Activated effector memory CD4-positive, alpha-beta T cell treated with Interleukin-2 at 50 U/mL for 16 hours (primary cell): ENCODE results near the gene SLC35F3.

Experiments
- DNase-seq: peaks from one replicate; pipeline ENCODE4 v3.0.0-alpha.2; 2020

SLC35F3 gene

GRCh38 chr1:233975486-233975885 lies 71.0 kb downstream of the SLC35F3 start:
- DNase-seq: no peak

- no peak for DNase-seq
Observed at GRCh38 chr1:233981042-233981675, 76.7 kb downstream of the SLC35F3 start.

DNA sequence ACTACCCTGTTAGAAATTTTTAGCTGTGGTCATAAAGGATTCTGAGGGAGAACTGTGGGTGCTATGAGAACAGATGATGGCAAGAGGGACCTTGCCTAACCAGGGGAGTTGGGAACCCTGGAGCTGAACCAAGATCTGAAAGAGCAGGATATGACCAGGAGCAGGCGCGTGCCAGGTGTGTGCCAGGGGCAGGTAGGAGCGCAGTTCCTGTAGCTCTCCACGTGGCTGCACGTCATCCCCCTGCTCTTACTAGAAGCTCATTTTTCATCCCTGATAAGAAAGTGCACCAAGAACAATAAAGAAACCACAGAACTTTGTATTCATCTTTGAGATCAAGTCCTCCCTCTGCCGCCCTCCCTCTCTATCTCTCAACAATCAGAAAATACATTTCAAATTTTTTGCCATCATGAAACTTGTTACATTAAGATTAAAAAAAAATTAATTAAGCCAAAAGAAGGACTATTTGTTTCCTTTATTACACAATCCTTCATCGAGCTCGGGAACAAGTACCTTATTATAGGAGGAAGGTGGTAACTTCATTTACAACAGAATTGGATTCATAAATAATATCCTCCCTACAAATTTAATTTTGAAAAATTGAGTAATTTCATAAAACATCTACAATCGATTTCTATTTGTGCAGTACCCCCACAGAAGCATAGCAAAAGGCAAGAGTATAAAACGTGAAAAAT lies 78.5 kb downstream of the SLC35F3 start:
- no peak for DNase-seq

- no peak for DNase-seq
Observed at GRCh38 chr1:233983811-233984210, 79.3 kb downstream of the SLC35F3 start.

DNA sequence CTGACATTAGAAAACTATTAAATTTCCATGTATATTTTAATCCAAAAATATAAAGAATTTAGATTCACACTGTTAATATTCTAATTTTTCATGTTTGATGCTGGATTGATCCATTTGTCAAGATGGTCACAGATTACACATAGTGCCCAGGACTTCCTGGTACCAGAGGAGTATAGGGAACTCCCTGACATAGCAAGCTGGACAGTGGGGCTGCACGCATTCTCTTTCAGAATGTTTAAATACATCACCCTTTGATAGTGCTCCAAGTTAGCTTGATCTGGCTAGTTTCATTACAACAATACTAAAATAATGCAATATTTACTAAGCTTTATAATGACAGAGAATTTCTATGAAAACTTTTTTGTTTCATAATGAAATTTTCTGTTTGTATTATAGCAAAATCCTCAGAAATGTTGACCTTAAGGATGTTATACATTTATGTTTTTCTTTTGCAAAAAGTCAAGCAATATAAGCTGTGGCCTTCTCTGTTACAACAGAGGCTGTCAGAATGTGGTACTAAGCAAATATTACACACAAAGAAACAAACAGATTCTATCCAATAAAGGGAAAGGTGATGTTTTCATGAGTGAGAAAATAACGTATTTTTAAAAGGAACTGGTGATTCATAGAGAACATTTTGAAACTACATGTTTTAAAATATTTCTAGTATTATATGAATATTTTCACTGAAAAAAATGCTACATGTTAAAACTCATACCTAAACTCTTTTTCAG lies 84.7 kb downstream of the SLC35F3 start:
- DNase-seq: no peak

GRCh38 chr1:233990486-233990885 lies 86.0 kb downstream of the SLC35F3 start:
- DNase-seq: no peak

- no peak for DNase-seq
Observed at GRCh38 chr1:233993651-233994050, 89.2 kb downstream of the SLC35F3 start.

- DNase-seq: no peak
Observed at GRCh38 chr1:233994112-233994511, 89.6 kb downstream of the SLC35F3 start.

- no peak for DNase-seq
Observed at GRCh38 chr1:233998456-233998855, 94.0 kb downstream of the SLC35F3 start.

DNA sequence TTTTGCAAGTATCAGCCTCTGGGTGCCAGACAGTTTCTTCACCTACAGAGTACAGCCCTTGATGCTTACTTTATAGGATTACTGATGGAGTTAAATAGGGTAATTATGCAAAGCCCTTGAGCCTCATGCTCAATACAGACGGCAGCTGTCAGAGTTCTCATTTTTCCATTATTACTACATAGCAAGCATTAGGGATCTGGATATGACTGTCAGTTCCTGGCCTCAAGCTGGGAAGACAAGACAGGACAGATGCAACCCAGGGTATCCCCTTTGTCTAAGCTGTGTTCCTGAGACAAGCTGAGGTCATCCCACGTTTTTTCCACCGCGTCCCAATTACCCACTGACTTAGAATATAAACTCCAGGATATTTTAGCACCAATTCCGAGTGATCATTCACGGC lies 94.4 kb downstream of the SLC35F3 start:
- no peak for DNase-seq

DNA sequence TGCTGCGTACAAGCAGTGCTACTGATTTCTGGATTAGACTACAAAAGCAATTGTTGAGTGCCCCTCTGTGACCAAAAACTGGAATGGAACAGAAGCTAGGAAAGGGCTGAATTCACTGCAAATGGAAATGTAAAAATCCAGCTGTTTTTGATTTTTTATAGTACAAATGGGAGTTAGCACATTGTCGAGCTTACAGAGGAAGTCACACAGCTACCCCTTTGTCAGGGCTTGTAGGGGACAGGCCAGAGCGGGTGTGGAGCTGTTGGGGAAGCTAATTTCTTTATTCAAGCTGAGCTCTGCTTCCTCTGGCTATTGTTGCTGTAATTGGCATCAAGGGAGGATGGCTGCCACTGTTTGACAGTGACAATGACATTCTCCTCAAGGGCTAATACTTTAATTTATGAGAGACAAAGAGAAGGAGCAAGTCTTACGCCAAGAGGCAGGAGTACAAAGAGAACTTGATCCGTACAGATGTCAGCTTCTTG lies 96.1 kb downstream of the SLC35F3 start:
- no peak for DNase-seq

DNA sequence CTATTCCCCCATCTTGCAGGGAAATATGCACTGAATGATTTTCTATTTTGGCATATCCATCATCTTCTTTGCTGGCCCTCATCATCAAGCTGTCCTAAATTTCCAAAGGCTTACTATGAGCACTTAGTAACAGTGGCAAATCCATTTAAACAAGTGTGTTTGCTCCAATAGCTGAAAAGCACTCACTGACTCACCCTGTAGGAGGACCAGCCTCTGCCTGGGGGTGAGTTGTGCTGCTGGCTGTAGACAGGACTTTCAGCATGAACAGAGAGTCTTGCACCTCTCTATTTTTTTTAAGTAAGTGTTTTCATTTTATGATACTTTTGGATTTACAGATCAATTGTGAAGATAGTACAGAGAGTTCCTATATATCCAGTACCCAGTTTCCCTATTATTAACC lies 97.3 kb downstream of the SLC35F3 start:
- no peak for DNase-seq

DNA sequence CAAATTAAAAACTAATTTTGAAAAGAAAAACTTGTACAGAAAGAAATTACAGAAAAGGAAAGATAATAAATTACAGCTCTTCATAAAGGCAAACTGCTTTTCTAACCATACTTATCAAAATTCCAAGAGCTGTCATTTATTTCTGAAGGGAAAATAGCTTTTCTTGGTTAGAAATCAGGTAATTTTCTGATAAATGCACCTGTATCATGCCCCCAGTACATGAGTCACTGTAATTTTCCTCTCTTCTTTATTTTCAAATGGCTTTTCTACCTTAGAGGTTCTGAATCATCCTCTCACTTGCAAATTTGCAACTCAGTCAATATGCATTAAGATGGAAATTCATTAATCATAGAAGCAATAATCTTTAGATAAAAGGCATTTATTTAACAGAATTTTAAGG lies 100.1 kb downstream of the SLC35F3 start:
- DNase-seq: no peak

DNA sequence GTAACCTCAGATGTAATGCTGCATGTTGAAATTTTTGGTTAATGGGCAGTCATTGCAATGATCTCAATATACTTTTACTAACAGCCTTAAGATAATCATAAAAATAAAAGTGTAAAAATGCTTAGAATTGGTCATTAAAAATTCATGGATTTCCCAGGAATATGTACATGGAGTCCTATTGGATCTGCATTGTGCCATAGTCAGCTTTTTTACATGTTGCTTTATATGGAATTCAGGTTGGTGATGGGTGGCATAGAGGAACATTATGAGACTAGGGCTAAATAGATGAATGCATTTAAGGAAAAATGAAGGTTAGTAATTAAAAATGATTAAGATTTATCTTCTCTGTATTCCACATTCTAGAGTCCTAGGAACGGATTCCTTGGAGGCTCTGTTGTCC lies 103.2 kb downstream of the SLC35F3 start:
- DNase-seq: no peak

GRCh38 chr1:234008591-234008990 lies 104.1 kb downstream of the SLC35F3 start:
- no peak for DNase-seq

- no peak for DNase-seq
Observed at GRCh38 chr1:234009668-234010067, 105.2 kb downstream of the SLC35F3 start.

- no peak for DNase-seq
Observed at GRCh38 chr1:234014208-234014607, 109.7 kb downstream of the SLC35F3 start.

- no peak for DNase-seq
Observed at GRCh38 chr1:234018816-234019215, 114.3 kb downstream of the SLC35F3 start.

GRCh38 chr1:234019387-234019786 lies 114.9 kb downstream of the SLC35F3 start:
- DNase-seq: no peak

DNA sequence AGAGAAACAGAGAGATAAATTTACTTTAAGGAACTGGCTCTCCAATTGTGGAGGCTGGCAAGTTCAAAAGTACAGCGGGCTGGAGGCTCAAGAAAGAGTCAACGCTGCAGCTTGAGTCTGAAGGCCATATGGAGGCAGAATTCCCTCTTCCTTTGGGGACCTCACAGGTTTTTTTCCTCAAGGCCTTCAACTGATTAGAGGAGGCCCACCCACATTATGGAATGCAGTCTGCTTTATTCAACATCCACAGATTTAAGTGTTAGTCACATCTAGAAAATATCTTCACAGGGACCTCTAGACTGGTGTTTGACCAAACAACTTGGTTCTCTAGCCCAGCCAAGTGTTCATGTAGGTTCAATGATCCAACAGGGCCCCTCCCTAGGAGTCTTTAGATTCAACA lies 117.8 kb downstream of the SLC35F3 start:
- DNase-seq: no peak

- DNase-seq: no peak
Observed at GRCh38 chr1:234039603-234040002, 135.1 kb downstream of the SLC35F3 start.

DNA sequence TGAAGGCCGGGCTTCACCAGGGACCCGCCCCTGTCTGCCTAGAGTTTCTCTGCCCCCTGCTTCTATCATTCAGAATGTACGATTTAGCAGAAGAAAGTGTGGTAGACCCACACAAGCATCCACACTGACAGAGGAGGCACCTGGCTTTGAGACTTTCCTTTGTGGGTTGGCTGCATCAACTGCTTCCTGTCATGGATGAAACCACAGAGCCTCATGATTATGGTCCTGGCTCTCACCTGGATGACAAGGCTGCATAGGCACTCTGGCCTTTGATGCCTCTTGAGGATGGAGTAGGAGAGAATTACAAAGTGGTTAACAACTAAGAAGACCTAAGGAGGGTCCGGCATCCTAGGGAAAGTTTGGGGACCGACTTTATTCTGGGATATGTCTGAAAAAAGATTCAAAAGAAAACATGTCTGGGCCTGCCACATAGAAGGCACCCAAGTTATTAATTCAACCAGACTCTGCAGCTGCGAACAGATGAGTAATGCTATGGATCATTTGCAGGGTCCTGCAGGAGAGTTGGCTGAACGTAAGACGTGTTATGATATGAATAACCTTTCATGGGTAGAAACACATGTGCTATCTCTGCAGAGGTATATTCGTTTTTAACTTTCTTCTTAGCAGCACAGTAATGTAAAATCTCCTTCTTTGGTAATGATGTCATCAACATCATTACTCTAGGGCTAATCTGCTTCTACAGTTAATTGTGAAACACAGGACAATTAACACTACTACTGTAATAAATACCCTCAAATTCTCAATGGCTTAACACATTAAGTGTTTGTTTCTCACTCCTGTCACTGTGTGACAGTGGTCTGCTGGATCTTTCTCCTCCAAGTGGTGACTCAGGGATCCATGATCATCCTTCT lies 136.2 kb downstream of the SLC35F3 start:
- no peak for DNase-seq

DNA sequence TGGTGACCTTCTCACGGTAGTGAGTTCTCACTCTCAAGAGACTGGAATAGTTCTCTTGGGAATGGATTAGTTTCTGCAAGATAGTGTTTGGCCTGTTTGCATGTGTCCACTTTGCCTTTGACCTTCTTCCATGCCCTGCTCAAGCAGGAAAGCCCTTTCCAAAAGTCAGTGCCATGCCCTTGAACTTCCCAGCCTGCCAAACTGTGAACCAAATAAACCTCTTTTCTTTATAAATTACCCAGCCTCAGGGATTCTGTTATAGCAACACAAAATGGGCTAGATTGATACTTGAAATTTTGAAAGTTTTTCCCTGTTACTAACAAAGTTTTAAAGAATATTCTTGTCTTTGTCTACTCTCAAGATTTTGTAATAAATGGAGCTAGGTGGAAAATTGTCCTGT lies 139.6 kb downstream of the SLC35F3 start:
- no peak for DNase-seq
